ENCODE measurements around the gene LGALS3BP. TPM values are rescaled to one million over a fixed set of nuclear protein-coding genes. Genes with fewer than 3 reads are reported as not detected.

Gene LGALS3BP
- total and polyA plus RNA-seq, 2 of the 13 experiments (the other 11 are each of a cell fraction or from before 2014, with no cell fraction given) = 137 to 332 TPM

DNA sequence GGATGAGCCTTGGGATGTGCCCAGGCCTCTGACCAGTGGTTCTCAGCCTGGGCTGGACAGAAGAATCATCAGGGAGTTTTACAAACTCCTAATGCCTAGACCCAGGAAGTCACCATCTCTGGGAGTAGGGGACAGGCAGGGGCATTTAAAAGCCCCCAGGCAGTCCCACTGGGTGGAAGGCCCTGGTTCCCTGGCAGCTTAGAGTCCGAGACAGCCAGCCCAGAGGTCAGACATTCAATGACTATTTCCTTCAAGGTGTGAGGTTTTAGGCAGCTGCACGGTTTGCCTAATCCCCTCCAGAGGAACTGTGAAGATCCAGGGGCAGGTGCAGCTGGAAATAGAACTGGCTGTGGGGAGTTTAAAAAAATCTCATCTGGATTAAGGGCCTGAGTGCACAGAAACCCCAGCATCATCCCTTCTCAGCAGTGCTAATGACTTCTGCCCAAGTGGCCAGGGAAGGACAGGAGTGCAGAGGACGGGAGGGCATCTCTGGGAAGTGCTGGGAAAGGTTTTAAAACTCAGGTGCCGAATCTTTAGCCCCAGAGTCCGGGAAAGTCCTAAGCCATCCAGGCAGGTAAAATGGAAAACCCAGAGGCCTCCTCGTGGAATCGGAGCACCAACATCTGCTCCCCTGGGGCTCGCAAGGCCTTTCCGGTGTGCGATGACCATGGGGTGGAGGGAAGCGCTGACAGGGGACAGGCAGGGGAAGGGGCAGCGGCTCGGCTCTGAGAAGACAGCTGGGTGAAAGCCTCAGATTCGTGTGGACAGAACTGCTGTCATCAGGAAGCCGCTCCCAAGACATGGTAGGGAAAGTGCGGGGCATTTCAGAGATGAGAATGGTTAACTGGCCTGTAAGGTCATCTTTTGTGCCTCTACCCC, 1.5 kb upstream of the LGALS3BP start:
- in situ Hi-C loops (cut with HindIII; ENCODE audit: extremely low pct_ligation_motif_present, low pct_unique_long_range_greater_than_20kb) = no loop called here
- H3K9me3 ChIP-seq (ENCODE audit: low read length) = no peaks in the 10 kb centered on the region
- BruUV-seq (replicated peaks) = no TSS peak
- H3K79me2 ChIP-seq (ENCODE audit: insufficient read depth, low read length) = peaks cover 23% of the 10 kb centered on the region
- intact Hi-C loops (cut with micrococcal nuclease; ENCODE audit: unreplicated experiment) = loop anchor here (2.0 kb wide), 1 partner anchor 28 kb away; the partner anchor contains the start of gene CANT1
- 77% methylated on average over 16 of the region's 16 CpGs for whole genome bisulfite sequencing (ENCODE audit: low lambda C conversion rate)
- TF ChIP-seq, protein P1, sequence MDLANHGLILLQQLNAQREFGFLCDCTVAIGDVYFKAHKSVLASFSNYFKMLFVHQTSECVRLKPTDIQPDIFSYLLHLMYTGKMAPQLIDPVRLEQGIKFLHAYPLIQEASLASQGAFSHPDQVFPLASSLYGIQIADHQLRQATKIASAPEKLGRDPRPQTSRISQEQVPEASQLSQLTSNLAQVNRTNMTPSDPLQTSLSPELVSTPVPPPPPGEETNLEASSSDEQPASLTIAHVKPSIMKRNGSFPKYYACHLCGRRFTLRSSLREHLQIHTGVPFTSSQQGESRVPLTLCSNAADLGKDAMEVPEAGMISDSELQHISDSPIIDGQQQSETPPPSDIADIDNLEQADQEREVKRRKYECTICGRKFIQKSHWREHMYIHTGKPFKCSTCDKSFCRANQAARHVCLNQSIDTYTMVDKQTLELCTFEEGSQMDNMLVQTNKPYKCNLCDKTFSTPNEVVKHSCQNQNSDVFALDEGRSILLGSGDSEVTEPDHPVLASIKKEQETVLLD (CRISPR knock-in tag; IDR thresholded peaks at IDR 0.05; ENCODE audit: low read depth) = 0 out of 2 replicates have a peak, but pooled peaks have one; percentile 9
- TF ChIP-seq TEAD3 (CRISPR knock-in tag; optimal IDR thresholded peaks at IDR 0.05; ENCODE audit: borderline replicate concordance) (peak; percentile 10), FOXO4 (CRISPR knock-in tag; conservative IDR thresholded peaks at IDR 0.05) (no peak), ZNF317 (CRISPR knock-in tag; IDR thresholded peaks at IDR 0.05) (0 out of 2 replicates have a peak, but pooled peaks have one; percentile 38), CERS6 (CRISPR knock-in tag; IDR thresholded peaks at IDR 0.05) (no peak), FLYWCH1 (CRISPR knock-in tag; IDR thresholded peaks at IDR 0.05) (0 out of 2 replicates have a peak, but pooled peaks have one; percentile 2), RARA (CRISPR knock-in tag; IDR thresholded peaks at IDR 0.05) (0 out of 2 replicates have a peak, but pooled peaks have one; percentile 0), ZNF333 (CRISPR knock-in tag; IDR thresholded peaks at IDR 0.05; ENCODE audit: borderline replicate concordance) (0 out of 2 replicates have a peak, but pooled peaks have one; percentile 16), PRDM10 (CRISPR knock-in tag; IDR thresholded peaks at IDR 0.05; ENCODE audit: low read depth) (peak; percentile 78; the same call in 1 of the 2 replicates)
- H3K36me3 ChIP-seq (replicated peaks in 1 of 2; ENCODE audit: control insufficient read depth in 1 of 2, insufficient read depth in 2 of 2, low read length in 2 of 2) = peaks cover 5 to 17% of the 10 kb centered on the region in 2 experiments; a peak in 4 of 5 replicates
- peak overlapping the region; percentile 90 for H3K9ac ChIP-seq (ENCODE audit: insufficient read depth, low read depth, low read length)
- peak overlapping the region in 2 of 3 experiments; percentile 73 to 84; a peak in 4 of 6 replicates for H3K4me3 ChIP-seq (replicated peaks in 1 of 3; ENCODE audit: insufficient read depth in 1 of 3, low read depth in 2 of 3, low read length in 3 of 3)
- no peaks in the 10 kb centered on the region; a peak in 1 of 5 replicates for H3K27me3 ChIP-seq (ENCODE audit: control insufficient read depth in 1 of 2, insufficient read depth in 2 of 2, low read length in 2 of 2)
- CTCF ChIA-PET (ENCODE audit: low intra/inter-chr PET ratio, low total read pairs) = no interaction called here
- peaks cover 59% of the 10 kb centered on the region for H3K4me1 ChIP-seq (ENCODE audit: insufficient read depth, low read length)
- H3K4me2 ChIP-seq (ENCODE audit: low read depth, low read length) = peak overlapping the region; percentile 96
- H4K20me1 ChIP-seq (ENCODE audit: insufficient read depth, low read length) = peaks cover 12% of the 10 kb centered on the region; the same call in 1 of the 2 replicates
- DNase-seq (ENCODE audit: low spot score) = no peak
- FAIRE-seq = no peak
- peak overlapping the region; percentile 88 for H3K27ac ChIP-seq (ENCODE audit: extremely low read length, insufficient read depth, low read length)
- ATAC-seq = no peak
- POLR2A ChIA-PET = interaction anchor here (0.6 to 4.6 kb wide), 12 partner anchors 9 to 105 kb away, joined by 3 to 51 read pairs (median 14); partner anchors contain the start of gene CANT1
- no peak overlapping the region for H2AFZ ChIP-seq (ENCODE audit: low read length)

Measured in HepG2 (cell line).